ENCODE measurements around the gene NT5DC1. TPM values are rescaled to one million over a fixed set of nuclear protein-coding genes. Genes with fewer than 3 reads are reported as not detected.

The NT5DC1 gene
- total RNA-seq, 2 experiments from 2014 or later, result 20.5 to 58.8 TPM

DNA sequence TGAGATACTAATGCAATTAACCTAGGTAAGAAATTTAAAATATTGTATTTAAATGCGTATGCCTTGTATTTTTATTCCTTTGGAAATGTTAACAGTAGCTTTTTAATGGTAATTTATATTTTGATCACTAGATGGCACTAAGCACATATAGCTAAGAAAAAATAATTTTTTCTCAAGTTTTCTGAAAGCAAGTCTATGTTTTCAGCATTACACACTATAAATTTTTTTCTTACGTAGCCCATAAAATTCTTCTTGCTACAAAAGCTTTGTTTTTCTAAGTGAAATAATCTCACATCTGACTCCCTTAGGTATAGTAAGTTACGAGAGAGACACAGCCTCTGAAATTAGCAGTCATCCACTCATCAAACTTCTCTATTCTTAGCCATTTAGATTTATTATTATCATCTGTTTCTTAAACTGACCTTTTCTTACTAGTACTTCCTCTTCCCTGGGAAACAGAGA, 117.5 kb downstream of the NT5DC1 start:
- no peak overlapping the region for H3K4me3 ChIP-seq (ENCODE audit: low read depth, low read length, poor library complexity, severe bottlenecking)
- no peaks in the 10 kb centered on the region for H3K79me2 ChIP-seq (ENCODE audit: insufficient read depth, low read depth, low read length)
- no peak overlapping the region for H3K27ac ChIP-seq (ENCODE audit: low read depth, low read length, poor library complexity, severe bottlenecking)
- no peaks in the 10 kb centered on the region for H3K4me1 ChIP-seq (ENCODE audit: insufficient read depth, low read length, poor library complexity, severe bottlenecking)
- DNase-seq (ENCODE audit: low spot score), result peak; percentile 33
- no peak overlapping the region for H3K4me2 ChIP-seq (ENCODE audit: low read length)
- no peaks in the 10 kb centered on the region for H3K36me3 ChIP-seq (ENCODE audit: insufficient read depth, low read length)
- BruUV-seq (replicated peaks), result no TSS peak
- CTCF ChIA-PET (ENCODE audit: unreplicated experiment), result interaction anchor here (1.5 kb wide), 2 partner anchors 15 to 354 kb away, joined by 3 read pairs; no protein-coding TSS in a partner anchor
- no peaks in the 10 kb centered on the region for H4K20me1 ChIP-seq (ENCODE audit: insufficient read depth, low read length)
- POLR2A ChIA-PET, result interaction anchor here (0.6 to 2.0 kb wide), 4 partner anchors 10 to 419 kb away, joined by 3 to 4 read pairs (median 3); no protein-coding TSS in a partner anchor
- H2AFZ ChIP-seq (ENCODE audit: low read length), result no peak overlapping the region
- no peaks in the 10 kb centered on the region for H3K9me2 ChIP-seq (ENCODE audit: insufficient read depth, low read length)
- intact Hi-C loops (cut with micrococcal nuclease; ENCODE audit: unreplicated experiment), result loop anchor here (2.0 kb wide), 1 partner anchor 343 kb away; no protein-coding TSS in a partner anchor
- no peaks in the 10 kb centered on the region for H3K9me3 ChIP-seq (ENCODE audit: low read length)
- TF ChIP-seq CTCF (conservative IDR thresholded peaks at IDR 0.05; ENCODE audit: low read length), result peak; percentile 89
- TF ChIP-seq EZH2phosphoT487 (IDR thresholded peaks at IDR 0.05; ENCODE audit: borderline replicate concordance, low read depth, low read length), result no peak

DNA sequence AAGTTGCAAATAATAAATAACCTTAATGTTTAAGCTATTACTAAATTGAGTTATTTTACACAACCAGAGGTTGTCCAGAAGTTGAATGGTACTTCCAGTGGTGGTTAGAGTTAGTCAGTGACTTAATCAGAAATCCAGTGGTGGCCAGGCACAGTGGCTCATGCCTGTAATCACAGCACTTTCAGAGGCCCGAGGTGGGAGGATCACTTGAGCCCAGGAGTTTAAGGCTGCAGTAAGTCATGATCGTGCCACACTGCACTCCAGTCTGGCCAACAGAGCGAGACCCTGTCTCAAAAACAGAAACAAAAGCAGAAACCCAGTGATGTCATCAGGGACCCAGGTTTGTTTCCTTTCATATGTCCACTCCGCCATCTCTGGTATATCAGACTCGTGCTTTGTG, 118.2 kb downstream of the NT5DC1 start:
- BruUV-seq (replicated peaks), result no TSS peak
- H3K79me2 ChIP-seq (ENCODE audit: insufficient read depth, low read depth, low read length), result no peaks in the 10 kb centered on the region
- no peaks in the 10 kb centered on the region for H3K9me3 ChIP-seq (ENCODE audit: low read length)
- POLR2A ChIA-PET, result interaction anchor here (1.0 kb wide), 1 partner anchor 102 kb away, joined by 3 read pairs; no protein-coding TSS in a partner anchor
- no peaks in the 10 kb centered on the region for H3K4me1 ChIP-seq (ENCODE audit: insufficient read depth, low read length, poor library complexity, severe bottlenecking)
- no peak for TF ChIP-seq CTCF (conservative IDR thresholded peaks at IDR 0.05; ENCODE audit: low read length)
- no peaks in the 10 kb centered on the region for H4K20me1 ChIP-seq (ENCODE audit: insufficient read depth, low read length)
- H2AFZ ChIP-seq (ENCODE audit: low read length), result no peak overlapping the region
- CTCF ChIA-PET (ENCODE audit: unreplicated experiment), result no interaction called here
- H3K9me2 ChIP-seq (ENCODE audit: insufficient read depth, low read length), result no peaks in the 10 kb centered on the region
- H3K4me3 ChIP-seq (ENCODE audit: low read depth, low read length, poor library complexity, severe bottlenecking), result no peak overlapping the region
- H3K36me3 ChIP-seq (ENCODE audit: insufficient read depth, low read length), result no peaks in the 10 kb centered on the region
- no peak for DNase-seq (ENCODE audit: low spot score)
- no peak overlapping the region for H3K4me2 ChIP-seq (ENCODE audit: low read length)
- intact Hi-C loops (cut with micrococcal nuclease; ENCODE audit: unreplicated experiment), result loop anchor here (2.0 kb wide), 1 partner anchor 342 kb away; no protein-coding TSS in a partner anchor
- H3K27ac ChIP-seq (ENCODE audit: low read depth, low read length, poor library complexity, severe bottlenecking), result no peak overlapping the region

DNA sequence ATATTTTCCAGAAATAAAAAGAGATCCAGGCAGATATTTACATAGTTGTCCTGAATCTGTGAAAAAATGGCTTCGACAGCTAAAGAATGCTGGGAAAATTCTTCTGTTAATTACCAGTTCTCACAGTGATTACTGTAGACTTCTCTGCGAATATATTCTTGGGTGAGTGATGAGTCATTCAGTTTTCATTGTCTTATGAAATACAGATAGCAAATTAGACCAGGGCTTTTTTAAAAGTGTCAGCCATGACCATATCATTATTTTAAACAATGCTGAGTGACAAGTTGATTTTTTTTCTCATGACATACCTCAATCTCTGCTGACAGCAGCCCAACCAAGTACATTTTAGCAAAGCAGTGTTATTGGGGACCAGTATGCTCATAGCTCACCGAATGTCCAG, 120.4 kb downstream of the NT5DC1 start:
- Histone ChIP-seq H3K9me2 (ENCODE audit: insufficient read depth, low read length) (no peaks in the 10 kb centered on the region), H3K4me1 (ENCODE audit: insufficient read depth, low read length, poor library complexity, severe bottlenecking) (no peaks in the 10 kb centered on the region), H4K20me1 (ENCODE audit: insufficient read depth, low read length) (no peaks in the 10 kb centered on the region), H3K4me2 (ENCODE audit: low read length) (no peak overlapping the region), H3K27ac (ENCODE audit: low read depth, low read length, poor library complexity, severe bottlenecking) (no peak overlapping the region), H3K9me3 (ENCODE audit: low read length) (no peaks in the 10 kb centered on the region), H3K36me3 (ENCODE audit: insufficient read depth, low read length) (no peaks in the 10 kb centered on the region; the same call in 1 of the 2 replicates), H3K79me2 (ENCODE audit: insufficient read depth, low read depth, low read length) (no peaks in the 10 kb centered on the region), H3K4me3 (ENCODE audit: low read depth, low read length, poor library complexity, severe bottlenecking) (no peak overlapping the region), H2AFZ (ENCODE audit: low read length) (no peak overlapping the region)
- intact Hi-C loops (cut with micrococcal nuclease; ENCODE audit: unreplicated experiment), result no loop called here
- ChIA-PET CTCF (ENCODE audit: unreplicated experiment) (no interaction called here), POLR2A (interaction anchor here (0.7 kb wide), 1 partner anchor 115 kb away, joined by 3 read pairs; no protein-coding TSS in a partner anchor)
- no TSS peak for BruUV-seq (replicated peaks)
- no peak for DNase-seq (ENCODE audit: low spot score)
- TF ChIP-seq CTCF (conservative IDR thresholded peaks at IDR 0.05; ENCODE audit: low read length), result no peak
- no peak for TF ChIP-seq EZH2phosphoT487 (IDR thresholded peaks at IDR 0.05; ENCODE audit: borderline replicate concordance, low read depth, low read length)
